ENCODE data around the gene AHRR.

GRCh38 chr5:464843-465590, 143.5 kb downstream of the AHRR start:
- TF ChIP-seq CTCF (conservative IDR thresholded peaks at IDR 0.05; ENCODE audit: low read depth, low read length) (no peak), EZH2 (IDR thresholded peaks at IDR 0.05; ENCODE audit: low read length, unreplicated experiment) (no peak)
